IMR-90 (cell line): ENCODE measurements around the gene COL20A1. TPM values are rescaled to one million over a fixed set of nuclear protein-coding genes. Genes with fewer than 3 reads are reported as not detected.

Source experiments
- ATAC-seq: fragments of 200-7000 bp; cut with Tn5 transposase; 2 replicates; pipeline ENCODE4 v1.9.1; 2020; ENCODE audit warnings: low read depth, mild to moderate bottlenecking, moderate library complexity
- BruUV-seq: library from RNA; stranded (reverse); fragments of 400-500 nt; replicated peaks from 2 replicates; lab custom pipeline; 2021; lab: Mats Ljungman, UMichigan
- CTCF ChIA-PET: fragments of 300-600 bp; formaldehyde crosslinking; extraction: SDS; loops from one replicate; lab custom pipeline; 2021; ENCODE audit warnings: antibody characterized with exemption; lab: Yijun Ruan, JAX
- POLR2A ChIA-PET: fragments of 300-600 bp; sonication (Branson Sonifier 250); formaldehyde crosslinking; loops from one replicate; lab custom pipeline; 2022; ENCODE audit warnings: antibody characterized with exemption; ENCODE audit not compliant: unreplicated experiment; lab: Charles Lee
- DNase-seq: peaks from one replicate; pipeline ENCODE4 v3.0.0; 2013
- H2AFZ ChIP-seq: replicated peaks from 2 replicates; pipeline ENCODE3; 2013; ENCODE audit warnings: low read length, mild to moderate bottlenecking; ENCODE audit not compliant: poor library complexity
- H2AK5ac ChIP-seq: 2 replicates; pipeline ENCODE4 v1.6.1; 2013; ENCODE audit warnings: low read depth, low read length, inconsistent platforms
- H2AK9ac ChIP-seq: replicated peaks from 2 replicates; pipeline ENCODE3; 2013; ENCODE audit warnings: mild to moderate bottlenecking, low read depth, low read length, moderate library complexity; ENCODE audit not compliant: poor library complexity
- H2BK120ac ChIP-seq: 2 replicates; pipeline ENCODE4 v1.6.1; 2013; ENCODE audit warnings: low read depth, low read length, inconsistent platforms
- H2BK15ac ChIP-seq: 3 replicates; pipeline ENCODE4 v1.6.1; 2013; ENCODE audit warnings: low read depth, low read length, inconsistent platforms
- H2BK20ac ChIP-seq: 2 replicates; pipeline ENCODE4 v1.6.1; 2013; ENCODE audit warnings: low read depth, mild to moderate bottlenecking, inconsistent platforms, low read length, moderate library complexity
- H2BK5ac ChIP-seq: 2 replicates; pipeline ENCODE4 v1.6.1; 2013; ENCODE audit warnings: mild to moderate bottlenecking, low read depth, low read length, inconsistent platforms; ENCODE audit not compliant: poor library complexity, severe bottlenecking
- H3K14ac ChIP-seq: replicated peaks from 2 replicates; pipeline ENCODE4 v1.6.1; 2013; ENCODE audit warnings: low read depth, low read length, inconsistent platforms
- H3K18ac ChIP-seq: 2 replicates; pipeline ENCODE4 v1.6.1; 2013; ENCODE audit warnings: low read depth, low read length, control low read depth
- H3K23ac ChIP-seq: 2 replicates; pipeline ENCODE4 v1.6.1; 2013; ENCODE audit warnings: low read depth, low read length, inconsistent platforms
- H3K27ac ChIP-seq: 2 replicates; pipeline ENCODE4 v1.5.1; 2013; ENCODE audit warnings: mild to moderate bottlenecking, control low read depth, low read length; ENCODE audit not compliant: insufficient read depth
- H3K27me3 ChIP-seq: 2 replicates; pipeline ENCODE4 v1.6.1; 2013; ENCODE audit warnings: low read length; ENCODE audit not compliant: control insufficient read depth, insufficient read depth
- H3K36me3 ChIP-seq: 2 replicates; pipeline ENCODE4 v1.6.1; 2013; ENCODE audit warnings: low read length, mixed read lengths; ENCODE audit not compliant: control insufficient read depth, insufficient read depth
- H3K4ac ChIP-seq: 2 replicates; pipeline ENCODE4 v1.6.1; 2013; ENCODE audit warnings: low read depth, low read length, inconsistent platforms
- H3K4me1 ChIP-seq: 2 replicates; pipeline ENCODE4 v1.6.1; 2013; ENCODE audit warnings: low read length, mixed read lengths; ENCODE audit not compliant: control insufficient read depth, insufficient read depth
- H3K4me2 ChIP-seq: 2 replicates; pipeline ENCODE4 v1.6.1; 2013; ENCODE audit warnings: low read depth, mild to moderate bottlenecking, control low read depth, low read length, moderate library complexity
- H3K4me3 ChIP-seq: 2 replicates; pipeline ENCODE4 v1.5.1; 2013; ENCODE audit warnings: low read depth, mild to moderate bottlenecking, control low read depth, low read length, moderate library complexity; ENCODE audit not compliant: insufficient read depth
- H3K56ac ChIP-seq: 2 replicates; pipeline ENCODE4 v1.6.1; 2013; ENCODE audit warnings: low read length, inconsistent platforms; ENCODE audit not compliant: insufficient read depth; ENCODE audit errors: extremely low read depth
- H3K79me1 ChIP-seq, 2 experiments: 2 replicates each; pipeline ENCODE4 v1.6.1; 2013; ENCODE audit warnings: low read length in 2 of 2, inconsistent platforms in 1 of 2, low read depth in 1 of 2
- H3K9ac ChIP-seq: 2 replicates; pipeline ENCODE4 v1.6.1; 2013; ENCODE audit warnings: low read depth, low read length, control low read depth
- H3K9me1 ChIP-seq: 2 replicates; pipeline ENCODE4 v1.6.1; 2013; ENCODE audit warnings: low read length, inconsistent platforms; ENCODE audit not compliant: insufficient read depth
- H3K9me3 ChIP-seq: 2 replicates; pipeline ENCODE4 v1.6.1; 2013; ENCODE audit warnings: low read length; ENCODE audit not compliant: control insufficient read depth, insufficient read depth
- H4K20me1 ChIP-seq: 2 replicates; pipeline ENCODE4 v1.6.1; 2013; ENCODE audit warnings: low read length, inconsistent platforms; ENCODE audit not compliant: insufficient read depth
- H4K5ac ChIP-seq: 2 replicates; pipeline ENCODE4 v1.6.1; 2013; ENCODE audit warnings: mild to moderate bottlenecking, low read depth, low read length, control low read depth
- H4K8ac ChIP-seq, 2 experiments: 2 replicates each; pipeline ENCODE4 v1.6.1; 2013; ENCODE audit warnings: low read depth in 2 of 2, low read length in 2 of 2, control low read depth in 1 of 2, inconsistent platforms in 1 of 2
- H4K91ac ChIP-seq: 2 replicates; pipeline ENCODE4 v1.6.1; 2013; ENCODE audit warnings: low read depth, low read length, inconsistent platforms; ENCODE audit not compliant: insufficient read depth
- MAFK ChIP-seq: IDR thresholded peaks from 2 replicates; pipeline ENCODE4 v1.6.1; 2012; ENCODE audit warnings: low read depth, low read length, improper control_type of control experiment
- RFX5 ChIP-seq: IDR thresholded peaks from 2 replicates; pipeline ENCODE4 v1.8.0; 2012; ENCODE audit warnings: low read depth, mild to moderate bottlenecking, low read length, moderate library complexity
- SMC3 ChIP-seq: fragments of 150-350 bp; IDR thresholded peaks from 2 replicates; pipeline ENCODE4 v1.6.1; 2016; ENCODE audit warnings: low read depth, mild to moderate bottlenecking, antibody characterized with exemption, low read length, moderate library complexity
- WGBS, 2 experiments: methylation state at CpG; one replicate each; pipeline versions ENCODE4 v1.1.5 to v1.1.7; 2013; ENCODE audit warnings: missing lambda C conversion rate in 2 of 2; ENCODE audit not compliant: insufficient read length in 1 of 2; ENCODE audit errors: extremely low coverage in 2 of 2; 5-methylcytosine and 5-hydroxymethylcytosine counted together
- dilution Hi-C: fragments of 300-500 bp; cut with HindIII; formaldehyde crosslinking; loops from one replicate; pipeline ENCODE4 v1.14.3; 2018; ENCODE audit warnings: low sequenced_read_pairs; ENCODE audit not compliant: unreplicated experiment
- in situ Hi-C: fragments of 300-500 bp; cut with MboI; formaldehyde crosslinking; loops from 3 replicates; pipeline ENCODE4 v1.14.3; 2019; ENCODE audit warnings: low sequenced_read_pairs, inconsistent platforms, mixed read lengths
- intact Hi-C: fragments of 100-400 bp; cut with micrococcal nuclease; formaldehyde crosslinking; loops from 2 replicates; pipeline ENCODE4 v1.10.0; 2022
- polyA plus RNA-seq, 3 experiments: library from polyadenylated mRNA; depleted of rRNA; stranded (reverse); fragments of >200 nt; gene quantifications; 2 replicates each; pipeline ENCODE4 v1.2.3, GENCODE V29; 2012; ENCODE audit warnings: low replicate concordance in 1 of 3
- total RNA-seq: library from RNA; depleted of rRNA; stranded (reverse); fragments of >200 nt; gene quantifications from 2 replicates; pipeline ENCODE4 v1.2.3, GENCODE V29; 2012

COL20A1 gene
- total and polyA plus RNA-seq, 2 of the 4 experiments (the other 2 are of a cell fraction): not detected

GRCh38 chr20:63326314-63327230 is 33.6 kb downstream of the COL20A1 start:
- dilution Hi-C loops: no loop called here
- H3K23ac ChIP-seq: no peak overlapping the region
- TF ChIP-seq RFX5 (no peak), MAFK (no peak), SMC3 (no peak)
- in situ Hi-C loops: no loop called here
- H3K9me3 ChIP-seq: no peaks in the 10 kb centered on the region
- no peak overlapping the region for H4K8ac ChIP-seq
- no peak overlapping the region for H2AK5ac ChIP-seq
- H3K9me1 ChIP-seq: no peaks in the 10 kb centered on the region
- peak overlapping the region; percentile 42 for H2AK9ac ChIP-seq
- WGBS, 2 experiments: 74% methylated on average over 6 of the region's 15 CpGs; no CpG with 5 or more reads in 1 of the 2 experiments
- ATAC-seq (no peak), DNase-seq (no peak)
- no peak overlapping the region for H3K27ac ChIP-seq
- no peak overlapping the region for H3K18ac ChIP-seq
- H2BK120ac ChIP-seq: no peak overlapping the region
- ChIA-PET POLR2A (no interaction called here), CTCF (no interaction called here)
- no peak overlapping the region for H2BK15ac ChIP-seq
- intact Hi-C loops: no loop called here
- no peaks in the 10 kb centered on the region for H4K20me1 ChIP-seq
- H3K4me1 ChIP-seq: no peaks in the 10 kb centered on the region
- H3K36me3 ChIP-seq: no peaks in the 10 kb centered on the region
- H3K79me1 ChIP-seq: no peaks in the 10 kb centered on the region
- no TSS peak for BruUV-seq
- no peak overlapping the region for H3K9ac ChIP-seq
- H3K4ac ChIP-seq: no peak overlapping the region
- H4K91ac ChIP-seq: no peak overlapping the region
- no peak overlapping the region for H4K5ac ChIP-seq
- H2AFZ ChIP-seq: peak overlapping the region; percentile 67
- peaks cover 33% of the 10 kb centered on the region for H3K27me3 ChIP-seq
- H2BK20ac ChIP-seq: no peak overlapping the region
- H3K14ac ChIP-seq: no peak overlapping the region
- H3K4me2 ChIP-seq: no peak overlapping the region
- no peak overlapping the region for H3K4me3 ChIP-seq
- H2BK5ac ChIP-seq: no peak overlapping the region
- no peak overlapping the region for H3K56ac ChIP-seq
